HCT116 (cell line): Measurements from ENCODE around the gene HOXA11. TPM values are rescaled to one million over a fixed set of nuclear protein-coding genes. Genes with fewer than 3 reads are reported as not detected.

Experiments used
- ATAC-seq: fragments of 200-7000 bp; cut with Tn5 transposase; 2 replicates; pipeline ENCODE4 v1.9.1; 2020; ENCODE audit warnings: mild to moderate bottlenecking, moderate library complexity
- BruUV-seq: library from RNA; stranded (reverse); fragments of 400-500 nt; replicated peaks from 2 replicates; lab custom pipeline; 2021; lab: Mats Ljungman, UMichigan
- CTCF ChIA-PET: fragments of 300-600 bp; sonication (Branson Sonifier 250); formaldehyde crosslinking; loops from one replicate; lab custom pipeline; 2021; ENCODE audit warnings: antibody characterized with exemption; lab: Charles Lee
- POLR2A ChIA-PET: fragments of 300-600, 350-600 bp; sonication (Branson Sonifier 250); formaldehyde crosslinking; loops from one replicate; lab custom pipeline; 2021; ENCODE audit warnings: antibody characterized with exemption; lab: Charles Lee
- RAD21 ChIA-PET, 2 experiments: fragments of 300-600 bp; sonication (Branson Sonifier 250); formaldehyde crosslinking; loops; one replicate each; lab custom pipeline; 2023; ENCODE audit warnings: low total read pairs in 2 of 2; ENCODE audit not compliant: uncharacterized antibody in 2 of 2, unreplicated experiment in 2 of 2, low non-redundant PET in 1 of 2; lab: Charles Lee
- DNase-seq: peaks from one replicate; pipeline ENCODE4 v3.0.0-alpha.2; 2010; ENCODE audit warnings: low read depth, low spot score
- H2AFZ ChIP-seq: fragments of 200-600 bp; shearing (Covaris generic), sonication (generic); 2 replicates; pipeline ENCODE4 v1.6.1; 2017; ENCODE audit warnings: low read depth, mixed run types, mixed read lengths, antibody characterized with exemption, low read length; ENCODE audit not compliant: poor library complexity, severe bottlenecking
- H3K27ac ChIP-seq: 2 replicates; pipeline ENCODE4 v1.5.1; 2012; ENCODE audit warnings: low read depth, low read length
- H3K27me3 ChIP-seq: fragments of 200-600 bp; sonication (generic); 2 replicates; pipeline ENCODE4 v1.6.1; 2016; ENCODE audit warnings: mixed run types, low read length, mixed read lengths; ENCODE audit not compliant: insufficient read depth
- H3K36me3 ChIP-seq, 2 experiments: fragments of 200-500 bp in 1 of 2; fragments of 200-600 bp in 1 of 2; sonication (Bioruptor generic) in 1 of 2; sonication (generic) in 1 of 2; 2 replicates each; pipeline versions ENCODE4 v1.5.1 to v1.6.1; 2014 to 2016; ENCODE audit warnings: low read length in 2 of 2, inconsistent platforms in 1 of 2, mixed read lengths in 1 of 2, mixed run types in 1 of 2; ENCODE audit not compliant: insufficient read depth in 2 of 2, control insufficient read depth in 1 of 2
- H3K4me1 ChIP-seq, 2 experiments: fragments of 200-600 bp in 1 of 2; sonication (generic) in 1 of 2; 2 replicates each; pipeline versions ENCODE4 v1.5.1 to v1.6.1; 2012 to 2017; ENCODE audit warnings: low read length in 2 of 2, inconsistent platforms in 1 of 2, mild to moderate bottlenecking in 1 of 2, mixed read lengths in 1 of 2, mixed run types in 1 of 2, moderate library complexity in 1 of 2; ENCODE audit not compliant: insufficient read depth in 2 of 2, control insufficient read depth in 1 of 2
- H3K4me2 ChIP-seq: fragments of 200-600 bp; sonication (generic); 2 replicates; pipeline ENCODE4 v1.6.1; 2017; ENCODE audit warnings: mixed run types, low read length, mixed read lengths
- H3K4me3 ChIP-seq, 2 experiments: fragments of 200-600 bp in 1 of 2; sonication (generic) in 1 of 2; replicated peaks in 1 of 2; 2 replicates each; pipeline ENCODE4 v1.5.1; 2011 to 2016; ENCODE audit warnings: low read length in 2 of 2, control low read depth in 1 of 2, low read depth in 1 of 2, mild to moderate bottlenecking in 1 of 2, mixed read lengths in 1 of 2, mixed run types in 1 of 2
- H3K79me2 ChIP-seq: fragments of 200-600 bp; sonication (generic); 2 replicates; pipeline ENCODE4 v1.6.1; 2017; ENCODE audit warnings: mild to moderate bottlenecking, mixed run types, low read length, moderate library complexity, mixed read lengths; ENCODE audit not compliant: insufficient read depth
- H3K9ac ChIP-seq: fragments of 200-600 bp; sonication (generic); 2 replicates; pipeline ENCODE4 v1.6.1; 2016; ENCODE audit warnings: low read length, mixed read lengths
- H3K9me2 ChIP-seq: fragments of 200-600 bp; sonication (generic), shearing (Covaris generic); 2 replicates; pipeline ENCODE4 v1.6.1; 2017; ENCODE audit warnings: mixed run types, mild to moderate bottlenecking, moderate library complexity; ENCODE audit not compliant: insufficient read depth
- H3K9me3 ChIP-seq, 2 experiments: fragments of 200-500 bp in 1 of 2; fragments of 200-600 bp in 1 of 2; sonication (Bioruptor generic) in 1 of 2; sonication (generic) in 1 of 2; 2 replicates each; pipeline ENCODE4 v1.6.1; 2014 to 2017; ENCODE audit warnings: low read length in 2 of 2, mixed read lengths in 2 of 2, inconsistent platforms in 1 of 2, low read depth in 1 of 2, mild to moderate bottlenecking in 1 of 2, mixed run types in 1 of 2, moderate library complexity in 1 of 2; ENCODE audit not compliant: control insufficient read depth in 1 of 2, insufficient read depth in 1 of 2
- H4K20me1 ChIP-seq: fragments of 200-600 bp; sonication (generic), shearing (Covaris generic); 2 replicates; pipeline ENCODE4 v1.6.1; 2017; ENCODE audit warnings: mixed run types, mild to moderate bottlenecking, moderate library complexity; ENCODE audit not compliant: insufficient read depth
- CBX3 ChIP-seq: IDR thresholded peaks from 2 replicates; pipeline ENCODE4 v1.6.1; 2012; ENCODE audit warnings: low read depth
- EGR1 ChIP-seq: IDR thresholded peaks from 2 replicates; pipeline ENCODE4 v1.6.1; 2012; ENCODE audit warnings: low read depth
- MAX ChIP-seq: IDR thresholded peaks from 2 replicates; pipeline ENCODE4 v1.6.1; 2012
- POLR2A ChIP-seq: IDR thresholded peaks from 2 replicates; pipeline ENCODE4 v1.7.0; 2011; ENCODE audit warnings: borderline replicate concordance; ENCODE audit not compliant: insufficient read depth, insufficient read length; ENCODE audit errors: extremely low read depth
- SIN3A ChIP-seq: IDR thresholded peaks from 2 replicates; pipeline ENCODE4 v1.6.1; 2012; ENCODE audit warnings: low read depth
- ZNF274 ChIP-seq: fragments of 200-500 bp; sonication (Bioruptor generic); IDR thresholded peaks from 2 replicates; pipeline ENCODE4 v1.6.1; 2014; ENCODE audit warnings: mild to moderate bottlenecking, low read depth, low read length, inconsistent platforms
- intact Hi-C: fragments of 100-400 bp; cut with micrococcal nuclease; formaldehyde crosslinking; loops from 2 replicates; pipeline ENCODE4 v1.10.0; 2022
- total RNA-seq: library from RNA; stranded (reverse); gene quantifications from one replicate; pipeline ENCODE4 v1.2.1, GENCODE V29; 2021; ENCODE audit not compliant: unreplicated experiment

Gene HOXA11
- total RNA-seq, 1 experiment from 2014 or later, result 6.8 TPM

GRCh38 chr7:27194002-27194352, 8.9 kb upstream of the HOXA11 start:
- H4K20me1 ChIP-seq, result no peaks in the 10 kb centered on the region
- H3K4me1 ChIP-seq, result peaks cover 0 to 9% of the 10 kb centered on the region in 2 experiments; a peak in 1 of 4 replicates
- intact Hi-C loops, result loop anchor here (10.0 kb wide), 2 partner anchors 551 to 1431 kb away; partner anchors contain the start of gene TAX1BP1
- no peak overlapping the region for H3K4me3 ChIP-seq
- ChIA-PET POLR2A (no interaction called here), RAD21 (no interaction called here), CTCF (interaction anchor here (1.0 kb wide), 1 partner anchor 14 kb away, joined by 3 read pairs; no protein-coding TSS in a partner anchor)
- H3K4me2 ChIP-seq, result no peak overlapping the region
- no peaks in the 10 kb centered on the region for H3K9me3 ChIP-seq
- no peaks in the 10 kb centered on the region for H3K36me3 ChIP-seq
- DNase-seq (no peak), ATAC-seq (no peak)
- no peaks in the 10 kb centered on the region for H3K9me2 ChIP-seq
- H3K27ac ChIP-seq, result no peak overlapping the region
- H3K9ac ChIP-seq, result no peak overlapping the region
- no peaks in the 10 kb centered on the region for H3K27me3 ChIP-seq
- BruUV-seq, result no TSS peak
- no peaks in the 10 kb centered on the region for H3K79me2 ChIP-seq
- no peak overlapping the region for H2AFZ ChIP-seq
- no peak for TF ChIP-seq ZNF274
- no peak for TF ChIP-seq POLR2A
- no peak for TF ChIP-seq MAX
- TF ChIP-seq CBX3, result no peak

GRCh38 chr7:27193335-27194001, 8.4 kb upstream of the HOXA11 start:
- Histone ChIP-seq H3K27me3 (no peaks in the 10 kb centered on the region), H3K36me3 (no peaks in the 10 kb centered on the region), H3K4me2 (no peak overlapping the region), H3K4me3 (no peak overlapping the region), H3K79me2 (no peaks in the 10 kb centered on the region), H2AFZ (no peak overlapping the region), H4K20me1 (no peaks in the 10 kb centered on the region), H3K9me2 (no peaks in the 10 kb centered on the region), H3K9ac (no peak overlapping the region), H3K4me1 (peaks cover 0 to 4% of the 10 kb centered on the region in 2 experiments; a peak in 1 of 4 replicates), H3K9me3 (no peaks in the 10 kb centered on the region), H3K27ac (no peak overlapping the region)
- ChIA-PET RAD21 (no interaction called here), POLR2A (no interaction called here), CTCF (no interaction called here)
- TF ChIP-seq EGR1 (no peak), SIN3A (no peak)
- intact Hi-C loops, result loop anchor here (10.0 kb wide), 2 partner anchors 551 to 1431 kb away; partner anchors contain the start of gene TAX1BP1
- DNase-seq (no peak), ATAC-seq (no peak)
- no TSS peak for BruUV-seq
